AG09309 (cell line): ENCODE measurements around the gene CD1C.

ENCODE experiments used
- DNase-seq: peaks from one replicate; pipeline ENCODE4 v3.0.0-alpha.2; 2010; ENCODE audit warnings: low read depth
- H3K4me3 ChIP-seq: 2 replicates; pipeline ENCODE4 v1.5.1; 2011; ENCODE audit warnings: mild to moderate bottlenecking, low read depth, low read length, moderate library complexity; ENCODE audit not compliant: control insufficient read depth
- CTCF ChIP-seq: IDR thresholded peaks from 2 replicates; pipeline ENCODE4 v1.5.1; 2011; ENCODE audit warnings: mild to moderate bottlenecking, low read depth, low read length, inconsistent platforms; ENCODE audit not compliant: insufficient read depth, control insufficient read depth; ENCODE audit errors: missing control alignments

The CD1C gene

DNA sequence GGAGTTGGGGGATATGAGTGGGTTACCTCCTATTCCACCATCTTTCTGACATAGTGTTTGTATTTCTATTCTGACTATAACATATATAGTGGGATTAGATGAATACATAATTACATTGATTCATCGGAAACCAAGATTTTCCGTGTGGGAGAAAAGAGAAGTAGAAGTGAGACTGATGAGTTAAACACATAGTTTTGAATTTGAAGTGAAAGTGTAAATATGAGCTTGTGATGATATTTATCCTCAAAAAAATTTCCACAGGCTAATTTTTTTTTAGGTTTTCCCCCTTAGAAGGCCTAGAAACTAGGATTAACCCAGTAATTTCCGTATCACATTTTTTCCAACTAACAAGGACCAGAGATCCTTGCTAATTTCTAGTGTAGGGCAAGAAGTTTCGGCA is 34.7 kb downstream of the CD1C start:
- no peak overlapping the region for H3K4me3 ChIP-seq
- no peak for TF ChIP-seq CTCF
- no peak for DNase-seq

GRCh38 chr1:158327481-158327880 is 37.8 kb downstream of the CD1C start:
- DNase-seq = no peak
- no peak overlapping the region for H3K4me3 ChIP-seq
- no peak for TF ChIP-seq CTCF

DNA sequence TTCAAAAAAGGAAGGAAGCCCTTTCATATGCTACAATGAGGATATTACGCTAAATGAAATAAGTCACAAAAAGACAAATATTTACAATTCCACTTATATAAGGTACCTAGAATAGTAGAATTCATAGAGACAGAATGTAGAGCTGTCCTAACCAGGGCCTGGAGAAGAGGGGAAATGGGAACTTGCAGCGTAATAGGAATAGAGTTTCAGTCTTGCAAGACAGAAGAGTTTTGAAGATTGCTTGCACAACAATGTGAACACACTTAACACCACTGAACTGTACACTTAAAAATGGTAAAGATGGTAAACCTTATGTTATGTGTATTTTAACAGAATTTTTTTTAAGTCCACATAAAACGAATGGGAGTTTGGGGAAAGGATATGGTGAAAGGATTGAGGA is 38.7 kb downstream of the CD1C start:
- H3K4me3 ChIP-seq = no peak overlapping the region
- TF ChIP-seq CTCF = no peak
- DNase-seq = no peak

- TF ChIP-seq CTCF = no peak
- H3K4me3 ChIP-seq = no peak overlapping the region
These were observed 39.6 kb downstream of the CD1C start for GRCh38 chr1:158329300-158329699.

DNA sequence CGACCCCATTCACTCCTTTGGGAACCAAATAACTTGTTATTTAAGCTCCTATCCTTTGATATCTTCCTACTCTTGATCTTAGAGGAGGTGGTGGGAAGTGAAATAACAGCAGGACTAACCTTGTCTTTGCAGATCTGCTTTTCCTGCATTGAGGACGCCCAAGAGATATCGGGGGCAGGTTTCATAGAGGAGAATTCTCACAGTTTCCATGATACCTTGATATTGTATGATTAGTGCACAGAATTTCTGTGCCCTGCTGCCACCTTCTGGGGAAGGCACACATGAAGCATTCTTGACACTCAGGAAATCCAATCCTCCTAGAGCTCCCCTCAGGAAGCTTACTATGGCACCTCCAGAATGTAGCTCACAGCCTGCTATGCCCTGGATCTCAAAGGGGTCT is 40.0 kb downstream of the CD1C start:
- no peak for DNase-seq
- H3K4me3 ChIP-seq = no peak overlapping the region
- peak; percentile 3 for TF ChIP-seq CTCF

More at GRCh38 chr1:158329300-158329699, 39.6 kb downstream of the CD1C start:
- no peak for DNase-seq

GRCh38 chr1:158330391-158331105 is 40.8 kb downstream of the CD1C start:
- TF ChIP-seq CTCF = no peak
- no peak overlapping the region for H3K4me3 ChIP-seq
- DNase-seq = no peak

GRCh38 chr1:158331106-158331425 is 41.3 kb downstream of the CD1C start:
- TF ChIP-seq CTCF = no peak
- no peak for DNase-seq
- no peak overlapping the region for H3K4me3 ChIP-seq
